Caco-2 (cell line): ENCODE results near the gene IFIT1. TPM values are rescaled to one million over a fixed set of nuclear protein-coding genes. Genes with fewer than 3 reads are reported as not detected.

Source experiments
- BruUV-seq: library from RNA; stranded (reverse); fragments of 400-500 nt; replicated peaks from 2 replicates; lab custom pipeline; 2021; lab: Mats Ljungman, UMichigan
- CTCF ChIA-PET: fragments of 300-600 bp; sonication (Branson Sonifier 250); formaldehyde crosslinking; loops from one replicate; lab custom pipeline; 2022; ENCODE audit warnings: antibody characterized with exemption; lab: Charles Lee
- POLR2A ChIA-PET: fragments of 300-600 bp; sonication (Branson Sonifier 250); formaldehyde crosslinking; loops from one replicate; lab custom pipeline; 2022; ENCODE audit warnings: antibody characterized with exemption; lab: Charles Lee
- DNase-seq, 2 experiments: peaks; one replicate each; pipeline versions ENCODE4 v3.0.0 to v3.0.0-alpha.2; 2020 to 2022
- H3K27me3 ChIP-seq: replicated peaks from 2 replicates; pipeline ENCODE4 v1.6.0; 2011; ENCODE audit warnings: low read length; ENCODE audit not compliant: control insufficient read depth, insufficient read depth
- H3K36me3 ChIP-seq: 2 replicates; pipeline ENCODE4 v1.5.1; 2011; ENCODE audit warnings: low read length; ENCODE audit not compliant: control insufficient read depth, insufficient read depth
- H3K4me1 ChIP-seq: fragments of 250-450 bp; sonication (Bioruptor Pico); 2 replicates; pipeline ENCODE4 v1.5.1; 2020; ENCODE audit warnings: mild to moderate bottlenecking
- H3K4me3 ChIP-seq: 2 replicates; pipeline ENCODE4 v1.5.1; 2011; ENCODE audit warnings: low read depth, mild to moderate bottlenecking, control low read depth, low read length
- H3K9me3 ChIP-seq: fragments of 250-450 bp; sonication (Bioruptor Pico); 2 replicates; pipeline ENCODE4 v1.5.1; 2020; ENCODE audit warnings: mild to moderate bottlenecking, moderate library complexity
- H3K27ac Mint-ChIP-seq: one replicate; pipeline ENCODE4 v1.8.0; 2022; ENCODE audit warnings: mixed read lengths; ENCODE audit not compliant: unreplicated experiment
- H3K27me3 Mint-ChIP-seq: one replicate; pipeline ENCODE4 v1.8.0; 2022; ENCODE audit warnings: mixed read lengths; ENCODE audit not compliant: insufficient read depth, unreplicated experiment
- H3K36me3 Mint-ChIP-seq: one replicate; pipeline ENCODE4 v1.8.0; 2022; ENCODE audit warnings: mild to moderate bottlenecking, mixed read lengths; ENCODE audit not compliant: insufficient read depth, unreplicated experiment
- H3K4me1 Mint-ChIP-seq: one replicate; pipeline ENCODE4 v1.8.0; 2022; ENCODE audit warnings: low read depth, mixed read lengths; ENCODE audit not compliant: unreplicated experiment
- H3K4me3 Mint-ChIP-seq: one replicate; pipeline ENCODE4 v1.8.0; 2022; ENCODE audit warnings: mild to moderate bottlenecking, moderate library complexity, mixed read lengths; ENCODE audit not compliant: unreplicated experiment
- H3K9me3 Mint-ChIP-seq: one replicate; pipeline ENCODE4 v1.8.0; 2022; ENCODE audit warnings: mixed read lengths; ENCODE audit not compliant: unreplicated experiment
- CTCF ChIP-seq, 2 experiments: fragments of 200-600 bp in 1 of 2; IDR thresholded peaks; 1 replicate in 1 of 2; 2 replicates in 1 of 2; pipeline versions ENCODE4 v1.5.1 to v1.8.0; 2011 to 2022; ENCODE audit warnings: antibody characterized with exemption in 1 of 2, control low read depth in 1 of 2, inconsistent platforms in 1 of 2, low read depth in 1 of 2, low read length in 1 of 2, mild to moderate bottlenecking in 1 of 2, moderate library complexity in 1 of 2; ENCODE audit not compliant: insufficient read depth in 1 of 2, severe bottlenecking in 1 of 2, unreplicated experiment in 1 of 2
- intact Hi-C: fragments of 100-400 bp; cut with micrococcal nuclease; formaldehyde crosslinking; loops from one replicate; pipeline ENCODE4 v1.10.0; 2022; ENCODE audit not compliant: unreplicated experiment
- total RNA-seq: library from RNA; stranded (reverse); gene quantifications from 2 replicates; pipeline ENCODE4 v1.2.3, GENCODE V29; 2022

Gene IFIT1
- total RNA-seq, 1 experiment from 2014 or later: 5.4 TPM

GRCh38 chr10:89450901-89451300 is 58.5 kb downstream of the IFIT1 start:
- H3K36me3 ChIP-seq: no peaks in the 10 kb centered on the region
- Mint-ChIP-seq H3K4me1 (no peaks in the 10 kb centered on the region), H3K36me3 (no peaks in the 10 kb centered on the region), H3K4me3 (no peak overlapping the region), H3K9me3 (no peaks in the 10 kb centered on the region), H3K27ac (no peak overlapping the region), H3K27me3 (peaks cover 10% of the 10 kb centered on the region)
- no peaks in the 10 kb centered on the region for H3K9me3 ChIP-seq
- ChIA-PET CTCF (no interaction called here), POLR2A (no interaction called here)
- no peak for TF ChIP-seq CTCF (IDR thresholded peaks at IDR 0.05; ENCODE audit: insufficient read depth in 1 of 2, low read depth in 1 of 2, low read length in 1 of 2, severe bottlenecking in 1 of 2, unreplicated experiment in 1 of 2)
- H3K4me1 ChIP-seq: no peaks in the 10 kb centered on the region
- intact Hi-C loops: no loop called here
- H3K4me3 ChIP-seq: no peak overlapping the region
- BruUV-seq: no TSS peak
- no peaks in the 10 kb centered on the region for H3K27me3 ChIP-seq
- DNase-seq: no peak

GRCh38 chr10:89452193-89452592 is 59.8 kb downstream of the IFIT1 start:
- Mint-ChIP-seq H3K4me1 (no peaks in the 10 kb centered on the region), H3K27ac (no peak overlapping the region), H3K4me3 (no peak overlapping the region), H3K36me3 (no peaks in the 10 kb centered on the region), H3K27me3 (peaks cover 5% of the 10 kb centered on the region), H3K9me3 (no peaks in the 10 kb centered on the region)
- POLR2A ChIA-PET: no interaction called here
- Histone ChIP-seq H3K36me3 (no peaks in the 10 kb centered on the region), H3K4me3 (no peak overlapping the region), H3K27me3 (no peaks in the 10 kb centered on the region), H3K9me3 (no peaks in the 10 kb centered on the region), H3K4me1 (no peaks in the 10 kb centered on the region)
- no TSS peak for BruUV-seq
- intact Hi-C loops: no loop called here
- TF ChIP-seq CTCF (IDR thresholded peaks at IDR 0.05; ENCODE audit: insufficient read depth in 1 of 2, low read depth in 1 of 2, low read length in 1 of 2, severe bottlenecking in 1 of 2, unreplicated experiment in 1 of 2): no peak
- DNase-seq: no peak
- CTCF ChIA-PET: no interaction called here

GRCh38 chr10:89454561-89455347 is 62.3 kb downstream of the IFIT1 start:
- no peak for DNase-seq
- Mint-ChIP-seq H3K4me3 (no peak overlapping the region), H3K4me1 (peaks cover 14% of the 10 kb centered on the region), H3K9me3 (no peaks in the 10 kb centered on the region), H3K27ac (no peak overlapping the region), H3K36me3 (no peaks in the 10 kb centered on the region), H3K27me3 (no peaks in the 10 kb centered on the region)
- no TSS peak for BruUV-seq
- POLR2A ChIA-PET: no interaction called here
- Histone ChIP-seq H3K9me3 (no peaks in the 10 kb centered on the region), H3K27me3 (no peaks in the 10 kb centered on the region), H3K36me3 (no peaks in the 10 kb centered on the region), H3K4me1 (no peaks in the 10 kb centered on the region; the same call in 1 of the 2 replicates), H3K4me3 (no peak overlapping the region)
- CTCF ChIA-PET: no interaction called here
- intact Hi-C loops: no loop called here
- TF ChIP-seq CTCF (IDR thresholded peaks at IDR 0.05; ENCODE audit: insufficient read depth in 1 of 2, low read depth in 1 of 2, low read length in 1 of 2, severe bottlenecking in 1 of 2, unreplicated experiment in 1 of 2): no peak

Other genes with a start within 250 kb of the IFIT1 start
- gene CH25H, start 185.3 kb upstream of the IFIT1 start, total RNA-seq: not detected in 2 replicates
- gene LIPA, start 140.8 kb upstream of the IFIT1 start, total RNA-seq: 18.8 and 20.4 TPM in 2 replicates
- 0.43 and 0.56 TPM in 2 replicates for gene IFIT2, start 90.6 kb upstream of the IFIT1 start, total RNA-seq
- gene IFIT3, start 64.6 kb upstream of the IFIT1 start, total RNA-seq: 1.5 and 1.8 TPM in 2 replicates
- not detected in 2 replicates for gene IFIT1B, start 14.6 kb upstream of the IFIT1 start, total RNA-seq
- gene IFIT5, start 21.9 kb downstream of the IFIT1 start, total RNA-seq: 2.3 and 2.4 TPM in 2 replicates
- gene SLC16A12, start 143.0 kb downstream of the IFIT1 start, total RNA-seq: not detected in 2 replicates